H9 (cell line): ENCODE results near the gene CNOT11. TPM values are rescaled to one million over a fixed set of nuclear protein-coding genes. Genes with fewer than 3 reads are reported as not detected.

ENCODE experiments used
- DNase-seq: peaks from one replicate; pipeline ENCODE4 v3.0.0-alpha.2; 2017
- H2AFZ ChIP-seq: one replicate; pipeline ENCODE4 v1.6.1; 2013; ENCODE audit warnings: mild to moderate bottlenecking, low read length, control low read depth, moderate library complexity
- H2AK5ac ChIP-seq: 2 replicates; pipeline ENCODE4 v1.6.1; 2013; ENCODE audit warnings: low read length, control low read depth, mixed read lengths; ENCODE audit not compliant: insufficient read length
- H2BK120ac ChIP-seq: one replicate; pipeline ENCODE4 v1.6.1; 2013; ENCODE audit warnings: low read depth, mild to moderate bottlenecking, low read length, control low read depth, inconsistent platforms; ENCODE audit not compliant: poor library complexity, severe bottlenecking
- H2BK12ac ChIP-seq: 2 replicates; pipeline ENCODE4 v1.6.1; 2013; ENCODE audit warnings: low read length, control low read depth, mixed read lengths, low read depth; ENCODE audit not compliant: insufficient read length
- H2BK15ac ChIP-seq: 2 replicates; pipeline ENCODE4 v1.6.1; 2013; ENCODE audit warnings: low read depth, low read length, control low read depth
- H2BK20ac ChIP-seq: one replicate; pipeline ENCODE4 v1.6.1; 2013; ENCODE audit warnings: low read depth, mild to moderate bottlenecking, low read length, control low read depth, inconsistent platforms; ENCODE audit not compliant: poor library complexity, severe bottlenecking
- H2BK5ac ChIP-seq: 2 replicates; pipeline ENCODE4 v1.6.1; 2013; ENCODE audit warnings: low read length, control low read depth, mixed read lengths; ENCODE audit not compliant: insufficient read length
- H3K14ac ChIP-seq: 2 replicates; pipeline ENCODE4 v1.6.1; 2013; ENCODE audit warnings: low read length, control low read depth; ENCODE audit not compliant: insufficient read depth
- H3K18ac ChIP-seq: 2 replicates; pipeline ENCODE4 v1.6.1; 2013; ENCODE audit warnings: low read depth, mild to moderate bottlenecking, mixed read lengths, low read length, control low read depth; ENCODE audit not compliant: insufficient read length
- H3K23ac ChIP-seq: 2 replicates; pipeline ENCODE4 v1.6.1; 2013; ENCODE audit warnings: low read length, control low read depth, mixed read lengths, low read depth; ENCODE audit not compliant: insufficient read length
- H3K23me2 ChIP-seq: 2 replicates; pipeline ENCODE4 v1.6.1; 2013; ENCODE audit warnings: low read depth, mild to moderate bottlenecking, mixed read lengths, low read length, control low read depth; ENCODE audit not compliant: insufficient read length, poor library complexity, severe bottlenecking
- H3K27ac ChIP-seq: 2 replicates; pipeline ENCODE4 v1.5.1; 2013; ENCODE audit warnings: low read length, control low read depth, mixed read lengths, low read depth; ENCODE audit not compliant: insufficient read length
- H3K27me3 ChIP-seq: 2 replicates; pipeline ENCODE4 v1.6.1; 2013; ENCODE audit warnings: low read length, control low read depth, inconsistent platforms; ENCODE audit not compliant: insufficient read depth
- H3K4ac ChIP-seq: 2 replicates; pipeline ENCODE4 v1.6.1; 2013; ENCODE audit warnings: low read depth, mild to moderate bottlenecking, control low read depth, inconsistent platforms, low read length, moderate library complexity
- H3K4me1 ChIP-seq: 2 replicates; pipeline ENCODE4 v1.6.1; 2013; ENCODE audit warnings: low read length, control low read depth, inconsistent platforms; ENCODE audit not compliant: insufficient read depth
- H3K4me2 ChIP-seq: 2 replicates; pipeline ENCODE4 v1.6.1; 2013; ENCODE audit warnings: low read length, control low read depth, mixed read lengths; ENCODE audit not compliant: insufficient read length, insufficient read depth
- H3K56ac ChIP-seq: 2 replicates; pipeline ENCODE4 v1.6.1; 2013; ENCODE audit warnings: low read depth, mild to moderate bottlenecking, mixed read lengths, low read length, control low read depth; ENCODE audit not compliant: insufficient read length
- H3K79me1 ChIP-seq: 2 replicates; pipeline ENCODE4 v1.6.1; 2013; ENCODE audit warnings: low read depth, mild to moderate bottlenecking, moderate library complexity, low read length, control low read depth, inconsistent platforms; ENCODE audit not compliant: insufficient read depth, poor library complexity, severe bottlenecking
- H3K79me2 ChIP-seq: 2 replicates; pipeline ENCODE4 v1.6.1; 2013; ENCODE audit warnings: low read length, control low read depth, inconsistent platforms; ENCODE audit not compliant: insufficient read depth
- H3K9ac ChIP-seq: 2 replicates; pipeline ENCODE4 v1.6.1; 2013; ENCODE audit warnings: low read length, control low read depth, mixed read lengths; ENCODE audit not compliant: insufficient read length; ENCODE audit errors: extremely low read depth
- H3K9me3 ChIP-seq: one replicate; pipeline ENCODE4 v1.6.1; 2013; ENCODE audit warnings: low read depth, low read length, inconsistent platforms; ENCODE audit not compliant: control insufficient read depth
- H3T11ph ChIP-seq: one replicate; pipeline ENCODE4 v1.6.1; 2013; ENCODE audit warnings: mild to moderate bottlenecking, low read length, control low read depth, inconsistent platforms
- H4K20me1 ChIP-seq: one replicate; pipeline ENCODE4 v1.6.1; 2013; ENCODE audit not compliant: control insufficient read depth, insufficient read length, insufficient read depth
- H4K5ac ChIP-seq: 2 replicates; pipeline ENCODE4 v1.6.1; 2013; ENCODE audit warnings: low read depth, mild to moderate bottlenecking, mixed read lengths, low read length, control low read depth; ENCODE audit not compliant: insufficient read length
- H4K8ac ChIP-seq: replicated peaks from 2 replicates; pipeline ENCODE4 v1.6.1; 2013; ENCODE audit warnings: low read length, control low read depth, mixed read lengths, low read depth; ENCODE audit not compliant: insufficient read length
- H4K91ac ChIP-seq: 2 replicates; pipeline ENCODE4 v1.6.1; 2013; ENCODE audit warnings: low read depth, mild to moderate bottlenecking, moderate library complexity, mixed read lengths, low read length, control low read depth; ENCODE audit not compliant: insufficient read length
- H3K27ac Mint-ChIP-seq, 3 experiments: 2 replicates in 2 of 3; 3 replicates in 1 of 3; pipeline ENCODE4 v1.8.0; 2020 to 2021; ENCODE audit warnings: mixed read lengths in 3 of 3, mild to moderate bottlenecking in 1 of 3, moderate library complexity in 1 of 3
- H3K27me3 Mint-ChIP-seq: 2 replicates; pipeline ENCODE4 v1.8.0; 2021; ENCODE audit warnings: low read depth, mild to moderate bottlenecking, moderate library complexity, mixed read lengths
- H3K36me3 Mint-ChIP-seq, 3 experiments: 2 replicates in 2 of 3; 3 replicates in 1 of 3; pipeline ENCODE4 v1.8.0; 2020 to 2021; ENCODE audit warnings: low read depth in 3 of 3, mixed read lengths in 3 of 3; ENCODE audit not compliant: insufficient read depth in 1 of 3
- H3K4me1 Mint-ChIP-seq, 2 experiments: 2 replicates each; pipeline ENCODE4 v1.8.0; 2020; ENCODE audit warnings: mixed read lengths in 2 of 2
- H3K4me3 Mint-ChIP-seq, 2 experiments: 2 replicates in 1 of 2; 3 replicates in 1 of 2; pipeline ENCODE4 v1.8.0; 2020 to 2021; ENCODE audit warnings: mild to moderate bottlenecking in 2 of 2, mixed read lengths in 2 of 2, moderate library complexity in 1 of 2
- H3K9me3 Mint-ChIP-seq, 2 experiments: 2 replicates in 1 of 2; 3 replicates in 1 of 2; pipeline ENCODE4 v1.8.0; 2020; ENCODE audit warnings: mild to moderate bottlenecking in 2 of 2, mixed read lengths in 2 of 2, moderate library complexity in 1 of 2
- WGBS: extraction: QIAGEN DNeasy Blood & Tissue Kit; methylation state at CpG from one replicate; pipeline ENCODE4 v1.1.7; 2013; ENCODE audit warnings: missing lambda C conversion rate, low lambda C conversion rate, mixed read lengths; ENCODE audit not compliant: insufficient read length; ENCODE audit errors: extremely low coverage; 5-methylcytosine and 5-hydroxymethylcytosine counted together
- total RNA-seq: library from RNA; stranded (reverse); gene quantifications from 2 replicates; pipeline ENCODE4 v1.2.1, GENCODE V29; 2021
- TF ChIP-seq, protein P1 (sequence below): fragments of 200-600 bp; sonication (generic); conservative IDR thresholded peaks from 3 replicates; pipeline ENCODE4 v1.8.0; 2021; ENCODE audit warnings: antibody characterized with exemption, mild to moderate bottlenecking

The CNOT11 gene
- total RNA-seq, 1 experiment from 2014 or later: 46.8 TPM

DNA sequence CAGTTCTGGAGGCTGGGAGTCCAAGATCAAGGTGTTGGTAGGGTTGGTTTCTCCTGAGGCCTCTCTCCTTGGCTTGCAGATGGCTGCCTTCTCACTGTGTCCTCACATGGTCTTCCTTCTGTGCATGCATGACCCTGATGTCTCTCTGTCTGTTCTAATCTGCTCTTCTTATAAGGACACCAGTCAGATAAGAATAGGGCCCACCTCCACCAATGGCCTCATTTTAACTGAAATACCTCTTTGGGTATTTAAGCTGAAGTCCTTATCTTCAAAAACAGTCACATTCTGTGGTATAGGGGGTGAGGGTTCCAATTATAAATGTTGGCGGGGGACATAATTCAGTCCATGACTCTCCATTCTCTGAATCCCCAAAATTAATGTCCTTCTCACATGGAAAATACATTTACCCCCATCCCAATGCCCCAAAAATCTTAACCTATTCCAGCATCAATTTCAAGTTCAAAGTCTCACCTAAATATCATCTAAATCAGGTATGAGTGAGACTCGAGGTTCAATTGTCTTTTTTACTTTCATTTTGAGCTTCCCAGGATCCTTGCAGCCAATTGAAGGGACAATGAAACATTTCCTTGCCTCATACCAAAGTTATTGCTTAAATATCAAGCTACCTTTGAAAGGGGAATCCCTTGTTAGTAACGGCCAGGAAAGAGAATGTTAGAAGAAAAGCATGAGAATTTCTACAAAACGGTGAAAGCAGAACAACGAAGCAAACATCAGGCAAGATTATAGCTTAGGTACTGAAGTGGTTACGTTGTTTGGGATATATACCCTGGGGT is 20.6 kb upstream of the CNOT11 start:
- Histone ChIP-seq H2AK5ac (no peak overlapping the region), H3K9me3 (no peaks in the 10 kb centered on the region), H3K9ac (no peak overlapping the region), H4K91ac (no peak overlapping the region), H2BK12ac (no peak overlapping the region), H3K18ac (no peak overlapping the region), H3K27ac (no peak overlapping the region), H3T11ph (no peak overlapping the region), H3K23me2 (no peaks in the 10 kb centered on the region), H2BK120ac (no peak overlapping the region), H2BK15ac (no peak overlapping the region), H2AFZ (no peak overlapping the region), H2BK20ac (no peak overlapping the region), H3K23ac (no peak overlapping the region), H3K56ac (no peak overlapping the region), H4K20me1 (no peaks in the 10 kb centered on the region), H2BK5ac (no peak overlapping the region), H3K79me1 (no peaks in the 10 kb centered on the region), H4K8ac (no peak overlapping the region), H3K4me2 (no peak overlapping the region), H3K4me1 (no peaks in the 10 kb centered on the region), H4K5ac (no peak overlapping the region), H3K79me2 (no peaks in the 10 kb centered on the region), H3K14ac (no peak overlapping the region), H3K4ac (no peak overlapping the region), H3K27me3 (no peaks in the 10 kb centered on the region)
- H3K4me1 Mint-ChIP-seq: no peaks in the 10 kb centered on the region; a peak in 1 of 4 replicates
- TF ChIP-seq, protein P1, sequence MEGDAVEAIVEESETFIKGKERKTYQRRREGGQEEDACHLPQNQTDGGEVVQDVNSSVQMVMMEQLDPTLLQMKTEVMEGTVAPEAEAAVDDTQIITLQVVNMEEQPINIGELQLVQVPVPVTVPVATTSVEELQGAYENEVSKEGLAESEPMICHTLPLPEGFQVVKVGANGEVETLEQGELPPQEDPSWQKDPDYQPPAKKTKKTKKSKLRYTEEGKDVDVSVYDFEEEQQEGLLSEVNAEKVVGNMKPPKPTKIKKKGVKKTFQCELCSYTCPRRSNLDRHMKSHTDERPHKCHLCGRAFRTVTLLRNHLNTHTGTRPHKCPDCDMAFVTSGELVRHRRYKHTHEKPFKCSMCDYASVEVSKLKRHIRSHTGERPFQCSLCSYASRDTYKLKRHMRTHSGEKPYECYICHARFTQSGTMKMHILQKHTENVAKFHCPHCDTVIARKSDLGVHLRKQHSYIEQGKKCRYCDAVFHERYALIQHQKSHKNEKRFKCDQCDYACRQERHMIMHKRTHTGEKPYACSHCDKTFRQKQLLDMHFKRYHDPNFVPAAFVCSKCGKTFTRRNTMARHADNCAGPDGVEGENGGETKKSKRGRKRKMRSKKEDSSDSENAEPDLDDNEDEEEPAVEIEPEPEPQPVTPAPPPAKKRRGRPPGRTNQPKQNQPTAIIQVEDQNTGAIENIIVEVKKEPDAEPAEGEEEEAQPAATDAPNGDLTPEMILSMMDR: no peak
- no CpG with 5 or more reads among the region's 6 CpGs for WGBS
- H3K27ac Mint-ChIP-seq: no peak overlapping the region
- H3K36me3 Mint-ChIP-seq: peaks cover 5 to 9% (median 8%) of the 10 kb centered on the region in 3 experiments; a peak in 6 of 7 replicates
- no peak for DNase-seq
- peaks cover 11 to 15% of the 10 kb centered on the region in 2 experiments for H3K9me3 Mint-ChIP-seq
- H3K4me3 Mint-ChIP-seq: no peak overlapping the region
- peaks cover 1% of the 10 kb centered on the region; the same call in 1 of the 2 replicates for H3K27me3 Mint-ChIP-seq
